Measurements from ENCODE around the gene MINDY1. TPM values are rescaled to one million over a fixed set of nuclear protein-coding genes. Genes with fewer than 3 reads are reported as not detected.

Gene MINDY1
- total and polyA plus RNA-seq, 8 donors: 23.1 to 35.5 (median 30.6) TPM

DNA sequence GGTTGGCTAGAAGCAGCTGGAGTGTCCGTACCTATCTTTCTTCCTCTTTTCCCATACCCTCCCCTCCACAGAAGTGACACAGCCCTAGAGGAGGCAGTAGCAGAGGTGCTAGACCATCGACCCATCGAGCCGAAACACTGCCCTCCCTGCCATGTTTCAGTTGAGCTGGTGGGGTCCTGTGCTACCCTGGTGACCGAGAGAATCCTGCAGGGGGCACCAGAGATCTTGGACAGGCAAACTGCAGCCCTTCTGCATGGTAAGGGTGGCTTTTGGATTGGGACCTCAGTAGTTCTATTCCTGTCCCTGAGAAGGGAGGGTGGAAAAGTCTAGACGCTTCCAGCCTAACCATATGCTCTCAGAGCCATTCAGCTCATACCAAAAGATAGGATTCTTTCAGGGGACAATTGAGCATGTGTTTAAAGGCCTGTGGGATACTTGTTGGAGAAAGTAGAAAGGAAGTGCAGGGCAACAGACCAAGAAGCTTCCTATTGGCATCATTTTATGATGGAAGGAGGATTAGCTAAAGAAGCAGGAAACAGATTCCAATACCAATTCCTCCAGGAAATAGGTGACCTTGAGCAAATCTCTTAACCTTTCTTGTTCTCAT, 17.9 kb upstream of the MINDY1 start:
- Histone ChIP-seq H3K27me3 (no peaks in the 10 kb centered on the region), H3K9me3 (no peaks in the 10 kb centered on the region), H3K36me3 (peaks cover 0 to 29% (median 3%) of the 10 kb centered on the region in 3 donors), H3K27ac (no peak overlapping the region), H3K4me1 (no peaks in the 10 kb centered on the region), H3K4me3 (no peak overlapping the region)
- WGBS, 2 donors: 25 to 26% methylated on average over 6 of the region's 6 CpGs
- intact Hi-C loops (cut with DNase I): loop anchor here in 1 of 3 donors (10.0 kb wide), 1 partner anchor 130 kb away; the partner anchor contains the start of gene TNFAIP8L2
- DNase-seq (peak; percentile 52 to 84 (median 70)), ATAC-seq (peak; percentile 84 to 98 (median 92)), FAIRE-seq (no peak)
- TF ChIP-seq, protein P1, sequence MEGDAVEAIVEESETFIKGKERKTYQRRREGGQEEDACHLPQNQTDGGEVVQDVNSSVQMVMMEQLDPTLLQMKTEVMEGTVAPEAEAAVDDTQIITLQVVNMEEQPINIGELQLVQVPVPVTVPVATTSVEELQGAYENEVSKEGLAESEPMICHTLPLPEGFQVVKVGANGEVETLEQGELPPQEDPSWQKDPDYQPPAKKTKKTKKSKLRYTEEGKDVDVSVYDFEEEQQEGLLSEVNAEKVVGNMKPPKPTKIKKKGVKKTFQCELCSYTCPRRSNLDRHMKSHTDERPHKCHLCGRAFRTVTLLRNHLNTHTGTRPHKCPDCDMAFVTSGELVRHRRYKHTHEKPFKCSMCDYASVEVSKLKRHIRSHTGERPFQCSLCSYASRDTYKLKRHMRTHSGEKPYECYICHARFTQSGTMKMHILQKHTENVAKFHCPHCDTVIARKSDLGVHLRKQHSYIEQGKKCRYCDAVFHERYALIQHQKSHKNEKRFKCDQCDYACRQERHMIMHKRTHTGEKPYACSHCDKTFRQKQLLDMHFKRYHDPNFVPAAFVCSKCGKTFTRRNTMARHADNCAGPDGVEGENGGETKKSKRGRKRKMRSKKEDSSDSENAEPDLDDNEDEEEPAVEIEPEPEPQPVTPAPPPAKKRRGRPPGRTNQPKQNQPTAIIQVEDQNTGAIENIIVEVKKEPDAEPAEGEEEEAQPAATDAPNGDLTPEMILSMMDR (IDR thresholded peaks at IDR 0.05): peak; percentile 41 to 59 (median 47)

DNA sequence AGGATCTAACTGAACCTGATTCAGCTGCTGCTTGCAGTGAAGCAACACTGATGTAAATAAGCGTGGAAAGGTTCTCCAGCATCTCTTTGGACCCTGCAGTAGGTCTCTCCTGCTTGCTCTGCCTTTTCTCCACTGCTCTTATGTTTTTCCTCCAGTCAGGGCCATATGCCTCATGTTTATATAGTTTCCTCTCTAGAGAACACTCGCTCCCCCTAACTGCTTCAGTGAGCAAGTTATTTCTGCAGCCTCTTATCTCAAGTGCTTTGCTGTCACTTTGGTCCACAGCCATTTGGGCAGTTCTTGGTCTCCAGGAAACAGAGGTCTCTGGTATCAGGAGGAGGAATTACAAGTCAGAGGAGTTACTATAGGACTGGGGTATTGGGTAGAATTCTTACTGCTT, 6.8 kb upstream of the MINDY1 start:
- FAIRE-seq (no peak), DNase-seq (peak in 2 of 6 donors; percentile 47 to 56), ATAC-seq (peak; percentile 58 to 78 (median 72))
- TF ChIP-seq, protein P1 (IDR thresholded peaks at IDR 0.05): no peak
- WGBS, 2 donors: 39 to 46% methylated on average over 2 of the region's 2 CpGs
- Histone ChIP-seq H3K36me3 (no peaks in the 10 kb centered on the region), H3K27me3 (no peaks in the 10 kb centered on the region), H3K4me1 (peaks cover 0 to 21% (median 10%) of the 10 kb centered on the region in 3 donors), H3K9me3 (no peaks in the 10 kb centered on the region), H3K4me3 (no peak overlapping the region), H3K27ac (peak overlapping the region in 1 of 4 donors; percentile 28)
- intact Hi-C loops (cut with DNase I): no loop called here

DNA sequence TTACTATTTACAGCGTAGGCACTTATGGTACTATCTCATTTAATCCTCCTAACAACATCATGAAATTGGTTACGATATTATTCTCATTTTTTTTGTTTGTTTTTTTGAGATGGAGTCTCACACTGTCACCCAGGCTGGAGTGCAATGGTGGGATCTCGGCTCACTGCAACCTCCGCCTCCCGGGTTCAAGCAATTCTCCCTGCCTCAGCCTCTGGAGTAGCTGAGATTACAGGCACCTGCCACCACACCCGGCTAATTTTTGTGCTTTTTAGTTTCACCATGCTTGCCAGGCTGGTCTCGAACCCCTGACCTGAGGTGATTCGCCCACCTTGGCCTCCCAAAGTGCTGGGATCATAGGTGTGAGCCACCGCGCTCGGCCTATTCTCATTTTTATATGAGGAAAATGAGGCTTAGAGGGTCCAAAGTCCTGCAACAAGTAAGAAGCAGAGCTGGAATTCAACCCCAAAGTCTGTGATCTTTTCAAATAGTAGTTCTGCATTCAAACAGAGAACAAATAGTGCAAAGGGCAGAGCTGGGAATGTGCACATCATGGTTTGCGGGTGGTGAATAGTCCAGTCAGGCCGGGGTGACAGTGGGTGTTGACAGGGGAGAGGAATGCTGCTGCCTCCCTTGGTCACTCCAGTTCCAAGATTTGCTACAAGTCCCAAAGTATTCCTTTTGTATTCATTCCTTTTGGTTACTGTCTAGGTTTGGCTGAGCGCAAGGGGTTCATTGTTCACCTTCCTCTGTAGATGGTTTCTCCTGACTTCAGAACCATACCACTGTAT, 6.2 kb upstream of the MINDY1 start:
- no peaks in the 10 kb centered on the region for H3K36me3 ChIP-seq
- ATAC-seq (no peak), FAIRE-seq (no peak), DNase-seq (no peak)
- no peaks in the 10 kb centered on the region for H3K27me3 ChIP-seq
- H3K4me1 ChIP-seq: peaks cover 0 to 22% (median 10%) of the 10 kb centered on the region in 3 donors
- no peak overlapping the region for H3K4me3 ChIP-seq
- intact Hi-C loops (cut with DNase I): no loop called here
- H3K9me3 ChIP-seq: no peaks in the 10 kb centered on the region
- 79 to 83% methylated on average over 14 of the region's 14 CpGs for WGBS, 2 donors
- H3K27ac ChIP-seq: peak overlapping the region in 1 of 4 donors; percentile 28
- TF ChIP-seq, protein P1 (IDR thresholded peaks at IDR 0.05): no peak

DNA sequence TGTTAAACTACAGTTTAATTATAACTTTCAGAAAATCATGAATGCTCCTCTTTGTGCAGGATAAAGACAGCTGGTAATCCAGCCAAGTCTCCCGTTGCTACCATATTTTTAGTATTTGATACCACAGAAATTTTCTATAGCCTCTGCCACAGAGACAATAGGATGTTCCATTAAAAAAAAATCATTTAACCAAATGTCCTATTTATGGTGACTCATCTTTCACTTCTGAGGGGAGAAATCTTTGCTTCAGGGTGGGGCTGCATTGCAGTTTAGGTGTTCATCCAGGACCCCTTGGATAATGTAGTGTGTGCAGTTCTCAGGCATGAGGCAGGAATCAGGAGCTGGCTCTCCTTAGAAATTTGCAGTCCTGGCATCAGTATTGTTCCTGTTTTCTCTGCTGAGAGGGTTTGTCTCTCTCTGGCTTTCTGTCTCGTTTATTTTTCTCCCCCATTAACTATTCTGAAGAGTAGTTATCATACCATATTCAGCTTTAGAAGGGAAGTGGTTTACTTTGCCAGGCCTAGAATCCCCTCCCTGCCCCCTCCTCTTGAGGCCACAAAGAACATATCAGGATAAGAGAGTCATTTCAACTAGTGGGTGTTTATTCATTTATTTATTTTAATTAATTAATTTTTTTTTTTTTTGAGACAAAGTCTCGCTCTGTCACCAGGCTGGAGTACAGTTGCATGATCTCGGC, 4.6 kb upstream of the MINDY1 start:
- WGBS, 2 donors: 59 to 60% methylated on average over 4 of the region's 4 CpGs
- no peak overlapping the region for H3K27ac ChIP-seq
- H3K4me1 ChIP-seq: peaks cover 10 to 33% (median 21%) of the 10 kb centered on the region in 3 donors
- no peaks in the 10 kb centered on the region for H3K9me3 ChIP-seq
- no peak overlapping the region for H3K4me3 ChIP-seq
- H3K27me3 ChIP-seq: no peaks in the 10 kb centered on the region
- no peak for ATAC-seq
- no peak for DNase-seq
- FAIRE-seq: no peak
- intact Hi-C loops (cut with DNase I): no loop called here
- TF ChIP-seq, protein P1 (IDR thresholded peaks at IDR 0.05): no peak
- no peaks in the 10 kb centered on the region for H3K36me3 ChIP-seq

Data from pancreas (tissue), 10 donors.